ENCODE results near the gene TMEM120A. TPM values are rescaled to one million over a fixed set of nuclear protein-coding genes. Genes with fewer than 3 reads are reported as not detected.
A peak's percentile ranks its signal among the peaks of the same experiment; 100 is the strongest.
"Not testable (repeated sequence)": the region's sequence is repeated elsewhere in the genome, so short reads cannot be mapped to it uniquely, and the experiment has no call there.

TMEM120A gene
- total RNA-seq, 1 donor from 2014 or later = 17.4 TPM

DNA sequence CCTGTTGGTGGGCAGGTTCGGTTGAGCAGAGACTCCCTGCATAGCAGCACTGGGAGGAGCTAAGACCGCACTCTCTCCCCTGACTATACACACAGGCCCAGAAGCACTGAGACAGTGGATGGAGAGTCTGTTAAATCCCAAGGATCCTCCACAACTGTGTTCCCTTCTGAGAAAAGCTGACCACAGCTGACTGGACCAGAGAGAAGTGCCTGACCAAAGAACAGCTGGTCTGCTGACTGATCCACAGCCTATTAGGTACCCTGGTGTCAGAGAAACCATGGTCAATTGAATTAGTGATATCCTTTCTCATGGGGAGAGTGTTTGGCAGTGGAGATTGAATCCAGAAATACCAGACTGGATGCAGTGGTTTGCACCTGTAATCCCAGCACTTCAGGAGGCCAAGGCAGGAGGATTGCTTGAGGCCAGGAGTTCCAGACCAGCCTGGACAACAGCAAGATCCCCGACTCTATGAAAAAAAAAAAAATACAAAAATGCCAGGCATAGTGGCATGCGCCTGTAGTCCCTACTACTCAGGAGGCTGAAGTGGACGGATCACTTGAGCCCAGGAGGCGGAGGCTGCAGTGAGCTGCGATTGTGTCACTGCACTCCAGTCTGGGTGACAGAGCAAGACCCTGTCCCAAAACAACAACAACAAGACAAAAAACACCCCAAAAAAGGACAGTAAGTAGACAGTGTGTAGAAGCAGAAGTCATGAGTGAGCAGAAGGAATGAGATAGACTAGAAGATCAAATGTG lies 27.8 kb upstream of the TMEM120A start:
- DNase-seq (ENCODE audit: low read depth) = no peak
- Histone ChIP-seq H3K4me3 (ENCODE audit: low read depth, low read length) (no peak overlapping the region), H3K27me3 (ENCODE audit: control insufficient read depth, insufficient read depth, low read length) (no peaks in the 10 kb centered on the region), H3K36me3 (ENCODE audit: control insufficient read depth, insufficient read depth, low read length) (no peaks in the 10 kb centered on the region)
- TF ChIP-seq CTCF (IDR thresholded peaks at IDR 0.05; ENCODE audit: insufficient read depth, low read length, poor library complexity, severe bottlenecking) = no peak

- H3K4me3 ChIP-seq (ENCODE audit: low read depth, low read length) = no peak overlapping the region
- TF ChIP-seq CTCF (IDR thresholded peaks at IDR 0.05; ENCODE audit: insufficient read depth, low read length, poor library complexity, severe bottlenecking) = peak; percentile 83
- DNase-seq (ENCODE audit: low read depth) = peak; percentile 4
- H3K36me3 ChIP-seq (ENCODE audit: control insufficient read depth, insufficient read depth, low read length) = no peaks in the 10 kb centered on the region
- no peaks in the 10 kb centered on the region for H3K27me3 ChIP-seq (ENCODE audit: control insufficient read depth, insufficient read depth, low read length)
Measured at GRCh38 chr7:76020031-76020714, 25.8 kb upstream of the TMEM120A start.

DNA sequence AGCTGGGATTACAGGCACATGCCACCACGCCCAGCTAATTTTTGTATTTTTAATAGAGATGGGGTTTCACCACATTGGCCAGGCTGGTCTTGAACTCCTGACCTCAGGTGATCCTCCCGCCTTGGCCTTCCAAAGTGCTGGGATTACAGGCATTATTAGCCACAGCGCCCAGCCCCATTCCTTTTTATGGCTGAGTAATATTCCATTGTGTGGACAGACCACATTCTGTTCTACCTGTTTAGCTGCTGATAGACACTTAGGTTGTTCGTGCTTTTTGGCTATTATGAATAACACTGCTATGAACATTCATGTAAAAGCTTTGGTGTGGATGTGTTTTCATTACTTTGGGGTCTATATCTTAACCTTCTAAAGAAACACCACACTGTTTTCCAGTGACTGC lies 24.1 kb upstream of the TMEM120A start:
- not testable (repeated sequence) for DNase-seq (ENCODE audit: low read depth); H3K4me3 ChIP-seq (ENCODE audit: low read depth, low read length); H3K27me3 ChIP-seq (ENCODE audit: control insufficient read depth, insufficient read depth, low read length); H3K36me3 ChIP-seq (ENCODE audit: control insufficient read depth, insufficient read depth, low read length)

DNA sequence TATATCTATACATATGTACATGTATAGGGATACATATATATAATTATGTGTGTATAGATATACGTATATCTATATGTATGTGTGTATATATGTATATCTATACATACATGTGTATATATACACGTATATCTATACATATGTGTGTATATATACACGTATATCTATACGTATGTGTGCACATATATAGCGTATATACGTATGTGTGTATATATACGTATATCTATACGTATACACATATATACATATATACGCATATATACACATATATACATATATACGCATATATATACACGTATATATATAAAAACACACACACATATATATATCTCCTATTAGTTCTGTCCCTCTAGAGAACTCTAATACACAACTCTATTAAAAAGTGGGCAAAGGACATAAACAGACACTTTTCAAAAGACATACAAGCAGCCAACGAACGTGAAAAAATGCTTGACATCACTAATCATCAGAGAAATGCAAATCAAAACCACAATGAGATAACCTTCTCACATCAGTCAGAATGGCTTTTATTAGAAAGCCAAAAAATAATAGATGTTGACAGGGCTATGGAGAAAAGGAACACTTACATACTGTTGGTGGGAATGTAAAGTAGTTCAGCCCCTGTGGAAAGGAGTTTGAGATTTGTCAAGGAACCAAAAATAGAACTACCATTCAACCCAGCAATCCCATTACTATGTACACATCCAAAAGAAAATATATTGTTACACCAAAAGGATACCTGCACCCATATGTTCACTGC lies 22.0 kb upstream of the TMEM120A start:
- no peak for DNase-seq (ENCODE audit: low read depth)
- TF ChIP-seq CTCF (IDR thresholded peaks at IDR 0.05; ENCODE audit: insufficient read depth, low read length, poor library complexity, severe bottlenecking) = no peak
- no peaks in the 10 kb centered on the region for H3K27me3 ChIP-seq (ENCODE audit: control insufficient read depth, insufficient read depth, low read length)

GRCh38 chr7:76011442-76011861 lies 17.1 kb upstream of the TMEM120A start:
- Histone ChIP-seq H3K27me3 (ENCODE audit: control insufficient read depth, insufficient read depth, low read length) (no peaks in the 10 kb centered on the region), H3K4me3 (ENCODE audit: low read depth, low read length) (no peak overlapping the region), H3K36me3 (ENCODE audit: control insufficient read depth, insufficient read depth, low read length) (no peaks in the 10 kb centered on the region)
- no peak for DNase-seq (ENCODE audit: low read depth)
- no peak for TF ChIP-seq CTCF (IDR thresholded peaks at IDR 0.05; ENCODE audit: insufficient read depth, low read length, poor library complexity, severe bottlenecking)

More for the DNA sequence above, 22.0 kb upstream of the TMEM120A start:
- no peaks in the 10 kb centered on the region for H3K36me3 ChIP-seq (ENCODE audit: control insufficient read depth, insufficient read depth, low read length)
- no peak overlapping the region for H3K4me3 ChIP-seq (ENCODE audit: low read depth, low read length)

All from kidney epithelial cell (primary cell).